ENCODE measurements around the gene RNF41. TPM values are rescaled to one million over a fixed set of nuclear protein-coding genes. Genes with fewer than 3 reads are reported as not detected.
A peak's percentile ranks its signal among the peaks of the same experiment; 100 is the strongest.

RNF41 gene
- total RNA-seq, 1 donor from 2014 or later, result 79.6 TPM

DNA sequence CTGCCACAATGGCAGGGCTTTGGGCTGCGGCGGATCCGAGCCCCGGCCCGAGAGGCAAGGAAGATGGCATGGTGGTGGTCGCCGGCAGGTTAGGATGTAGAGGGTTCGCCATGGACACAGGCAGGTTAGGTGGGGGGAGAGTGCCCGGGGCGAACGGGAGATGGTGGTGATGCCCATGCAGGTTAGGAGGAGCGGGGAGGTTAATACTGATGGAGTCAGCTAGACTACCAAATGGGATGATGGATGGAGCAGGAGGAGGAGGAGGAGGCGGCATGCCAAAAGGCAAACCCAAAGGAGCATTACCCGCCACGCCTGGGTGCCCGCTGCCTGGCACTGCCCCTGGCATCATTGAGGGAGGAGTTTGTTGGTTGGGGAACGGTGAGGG, 57.4 kb downstream of the RNF41 start:
- Histone ChIP-seq H3K27ac (no peak overlapping the region), H3K4me1 (peaks cover 25% of the 10 kb centered on the region), H3K4me3 (no peak overlapping the region), H3K27me3 (no peaks in the 10 kb centered on the region), H3K9me3 (no peaks in the 10 kb centered on the region), H3K36me3 (peaks cover 3 to 84% of the 10 kb centered on the region in 2 donors)
- no peak for DNase-seq (ENCODE audit: extremely low spot score in 2 of 2)
- intact Hi-C loops (cut with DNase I), result loop anchor here (5.0 kb wide), 1 partner anchor 42 kb away; no protein-coding TSS in a partner anchor
- no peak for TF ChIP-seq POLR2A (IDR thresholded peaks at IDR 0.05)
- peak in 1 of 2 donors; percentile 44 for TF ChIP-seq POLR2AphosphoS5 (IDR thresholded peaks at IDR 0.05; ENCODE audit: insufficient read depth in 1 of 2, low read depth in 1 of 2)
- no peak for TF ChIP-seq CTCF (IDR thresholded peaks at IDR 0.05)

- TF ChIP-seq CTCF (IDR thresholded peaks at IDR 0.05) (no peak), POLR2A (IDR thresholded peaks at IDR 0.05) (no peak), POLR2AphosphoS5 (IDR thresholded peaks at IDR 0.05; ENCODE audit: insufficient read depth in 1 of 2, low read depth in 1 of 2) (no peak)
- intact Hi-C loops (cut with DNase I), result loop anchor here (5.0 kb wide), 1 partner anchor 41 kb away; no protein-coding TSS in a partner anchor
- Histone ChIP-seq H3K4me3 (no peak overlapping the region), H3K9me3 (no peaks in the 10 kb centered on the region), H3K27me3 (no peaks in the 10 kb centered on the region), H3K27ac (no peak overlapping the region), H3K36me3 (peaks cover 3 to 78% of the 10 kb centered on the region in 2 donors), H3K4me1 (peaks cover 27% of the 10 kb centered on the region)
- DNase-seq (ENCODE audit: extremely low spot score in 2 of 2), result no peak
Observed at GRCh38 chr12:56163533-56164344, 58.0 kb downstream of the RNF41 start.

- H3K9me3 ChIP-seq, result no peaks in the 10 kb centered on the region
- H3K4me1 ChIP-seq, result peaks cover 27% of the 10 kb centered on the region
- no peak for DNase-seq (ENCODE audit: extremely low spot score in 2 of 2)
- peaks cover 3 to 68% of the 10 kb centered on the region in 2 donors for H3K36me3 ChIP-seq
- intact Hi-C loops (cut with DNase I), result loop anchor here (5.0 kb wide), 1 partner anchor 40 kb away; no protein-coding TSS in a partner anchor
- TF ChIP-seq POLR2AphosphoS5 (IDR thresholded peaks at IDR 0.05; ENCODE audit: insufficient read depth in 1 of 2, low read depth in 1 of 2) (peak in 1 of 2 donors; percentile 29), CTCF (IDR thresholded peaks at IDR 0.05) (no peak)
- H3K4me3 ChIP-seq, result no peak overlapping the region
- H3K27me3 ChIP-seq, result no peaks in the 10 kb centered on the region
- no peak overlapping the region for H3K27ac ChIP-seq
Observed at GRCh38 chr12:56162468-56163290, 59.0 kb downstream of the RNF41 start.

DNA sequence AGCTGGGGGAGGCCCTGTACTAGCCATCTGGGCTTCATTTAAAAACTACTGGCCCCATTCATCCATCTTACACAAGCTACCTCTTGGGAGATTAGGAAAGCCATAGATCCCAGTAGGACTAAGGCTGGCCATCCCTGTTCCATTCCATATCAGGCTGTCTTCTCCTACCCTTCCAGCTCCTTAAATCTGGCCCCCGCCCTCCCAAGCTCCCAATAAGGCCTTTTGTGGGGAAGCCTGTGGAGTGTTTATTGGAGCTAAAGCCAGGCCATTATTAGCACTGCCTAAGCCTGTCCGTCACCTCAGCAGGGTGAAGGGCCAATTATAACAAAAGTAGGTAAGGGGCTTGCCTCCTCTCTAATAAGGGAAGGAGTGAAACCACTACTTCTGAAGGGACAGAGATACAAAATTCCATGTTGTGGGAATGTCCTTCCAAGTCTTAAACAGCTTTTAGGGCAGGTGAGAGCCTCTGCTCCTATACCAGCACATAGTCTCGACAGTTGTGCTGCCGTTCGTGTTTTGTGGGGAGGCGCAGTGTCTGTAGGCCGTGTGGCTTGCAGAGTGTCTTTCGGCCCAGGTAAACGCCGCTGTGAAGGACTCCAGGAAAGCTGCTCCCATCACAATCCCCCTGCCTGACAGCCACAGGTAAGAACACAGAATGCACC, 59.9 kb downstream of the RNF41 start:
- TF ChIP-seq POLR2AphosphoS5 (IDR thresholded peaks at IDR 0.05; ENCODE audit: insufficient read depth in 1 of 2, low read depth in 1 of 2), result no peak
- no peak for TF ChIP-seq CTCF (IDR thresholded peaks at IDR 0.05)
- TF ChIP-seq POLR2A (IDR thresholded peaks at IDR 0.05), result no peak
- no peaks in the 10 kb centered on the region for H3K27me3 ChIP-seq
- H3K27ac ChIP-seq, result peak overlapping the region; percentile 99
- peak overlapping the region in 1 of 2 donors; percentile 97 for H3K4me3 ChIP-seq
- peaks cover 30% of the 10 kb centered on the region for H3K4me1 ChIP-seq
- no peaks in the 10 kb centered on the region for H3K9me3 ChIP-seq
- peaks cover 3 to 63% of the 10 kb centered on the region in 2 donors for H3K36me3 ChIP-seq
- no peak for DNase-seq (ENCODE audit: extremely low spot score in 2 of 2)
- intact Hi-C loops (cut with DNase I), result loop anchor here (5.0 kb wide), 1 partner anchor 40 kb away; no protein-coding TSS in a partner anchor

Measured in vagina (tissue), 2 donors.